HG02623 (cell line): ENCODE results near the gene PYHIN1.

Source experiments
- ATAC-seq: cut with Tn5 transposase; IDR thresholded peaks from one replicate; pipeline ENCODE4 v1.9.1; 2021; ENCODE audit warnings: moderate library complexity; ENCODE audit not compliant: unreplicated experiment

Gene PYHIN1

GRCh38 chr1:158931055-158931737, at the start of gene PYHIN1:
Gene PYHIN1, plus strand, starts transcription at chr1:158931552. Its CDS starts 5,359 bp downstream, at chr1:158936911.
- ATAC-seq, result no peak

- no peak for ATAC-seq
Measured at GRCh38 chr1:158893654-158894053, 37.7 kb upstream of the PYHIN1 start.

- ATAC-seq, result no peak
Measured at GRCh38 chr1:158898722-158899121, 32.6 kb upstream of the PYHIN1 start.

GRCh38 chr1:158901623-158902022, 29.7 kb upstream of the PYHIN1 start:
- ATAC-seq, result no peak

GRCh38 chr1:158916085-158916484, 15.3 kb upstream of the PYHIN1 start:
- no peak for ATAC-seq

GRCh38 chr1:158924677-158925076, 6.7 kb upstream of the PYHIN1 start:
- no peak for ATAC-seq

GRCh38 chr1:158930504-158930903, 848 bp upstream of the PYHIN1 start:
- ATAC-seq, result no peak

- ATAC-seq, result no peak
Measured at GRCh38 chr1:158932171-158932570, 819 bp downstream of the PYHIN1 start.

- no peak for ATAC-seq
Measured at GRCh38 chr1:158933621-158934020, 2.3 kb downstream of the PYHIN1 start.

- no peak for ATAC-seq
Measured at GRCh38 chr1:158939180-158939579, 7.8 kb downstream of the PYHIN1 start.

- no peak for ATAC-seq
Measured at GRCh38 chr1:158941317-158941716, 10.0 kb downstream of the PYHIN1 start.

GRCh38 chr1:158942490-158942889, 11.1 kb downstream of the PYHIN1 start:
- no peak for ATAC-seq

- no peak for ATAC-seq
Measured at GRCh38 chr1:158943059-158943458, 11.7 kb downstream of the PYHIN1 start.

GRCh38 chr1:158945061-158945460, 13.7 kb downstream of the PYHIN1 start:
- ATAC-seq, result no peak

- ATAC-seq, result no peak
Measured at GRCh38 chr1:158946785-158947184, 15.4 kb downstream of the PYHIN1 start.

GRCh38 chr1:158951956-158952355, 20.6 kb downstream of the PYHIN1 start:
- ATAC-seq, result no peak

- no peak for ATAC-seq
Measured at GRCh38 chr1:158952416-158952815, 21.1 kb downstream of the PYHIN1 start.

- ATAC-seq, result no peak
Measured at GRCh38 chr1:158961178-158961577, 29.8 kb downstream of the PYHIN1 start.

GRCh38 chr1:158962983-158963382, 31.6 kb downstream of the PYHIN1 start:
- no peak for ATAC-seq

GRCh38 chr1:158969166-158969565, 37.8 kb downstream of the PYHIN1 start:
- ATAC-seq, result no peak

GRCh38 chr1:158969855-158970254, 38.5 kb downstream of the PYHIN1 start:
- no peak for ATAC-seq

- no peak for ATAC-seq
Measured at GRCh38 chr1:158972841-158973240, 41.5 kb downstream of the PYHIN1 start.

GRCh38 chr1:158976219-158976618, 44.9 kb downstream of the PYHIN1 start:
- no peak for ATAC-seq
